Activated CD8-positive, alpha-beta memory T cell treated with anti-CD3 and anti-CD28 coated beads, Interleukin-2, amount 50 U/mL, for 48 hours (primary cell): Measurements from ENCODE around the gene MPV17L.
"Not testable (repeated sequence)": the region's sequence is repeated elsewhere in the genome, so short reads cannot be mapped to it uniquely, and the experiment has no call there.

ENCODE experiments used
- DNase-seq: peaks from one replicate; pipeline ENCODE4 v3.0.0-alpha.2; 2020

MPV17L gene

DNA sequence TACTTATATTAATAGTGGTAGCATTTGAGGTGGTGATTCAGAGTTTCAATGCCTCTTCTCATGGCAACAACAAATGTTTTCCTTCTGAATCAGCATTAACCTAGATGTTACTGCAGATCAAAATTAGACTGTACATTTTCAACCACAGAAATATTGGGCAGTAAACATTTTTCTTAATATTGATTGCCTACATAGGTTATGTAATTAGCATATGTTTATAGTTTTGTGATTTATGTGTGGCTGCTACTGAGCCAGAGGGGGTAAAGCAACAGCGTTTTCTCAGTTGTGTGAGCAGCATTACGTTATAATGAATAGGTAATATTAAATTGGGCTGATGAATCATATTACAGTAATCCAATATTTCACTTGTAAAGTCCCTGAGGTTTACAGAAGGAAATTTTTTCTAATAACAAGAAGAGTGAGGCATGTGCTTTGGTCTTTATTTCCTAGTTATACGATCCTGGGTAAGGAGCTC lies 20.0 kb downstream of the MPV17L start:
- DNase-seq = no peak

DNA sequence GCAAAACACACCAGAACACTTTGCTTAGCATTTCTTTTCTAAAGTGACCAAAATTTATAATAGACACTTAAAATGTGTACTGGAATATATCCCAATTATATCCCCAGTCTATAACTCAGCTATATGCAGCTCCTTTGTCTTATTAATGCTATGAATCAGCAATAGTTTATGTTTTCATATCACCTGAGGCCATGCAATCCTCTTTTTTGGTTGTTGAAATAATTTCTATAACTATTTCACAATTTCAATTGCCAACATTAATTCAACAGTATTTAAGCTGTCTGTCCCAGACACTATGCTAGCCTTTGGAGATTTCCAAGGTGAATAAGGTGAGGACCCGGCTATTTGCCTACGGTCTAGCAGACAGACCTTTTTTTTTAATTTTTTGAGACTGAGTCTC lies 21.6 kb downstream of the MPV17L start:
- DNase-seq = no peak

DNA sequence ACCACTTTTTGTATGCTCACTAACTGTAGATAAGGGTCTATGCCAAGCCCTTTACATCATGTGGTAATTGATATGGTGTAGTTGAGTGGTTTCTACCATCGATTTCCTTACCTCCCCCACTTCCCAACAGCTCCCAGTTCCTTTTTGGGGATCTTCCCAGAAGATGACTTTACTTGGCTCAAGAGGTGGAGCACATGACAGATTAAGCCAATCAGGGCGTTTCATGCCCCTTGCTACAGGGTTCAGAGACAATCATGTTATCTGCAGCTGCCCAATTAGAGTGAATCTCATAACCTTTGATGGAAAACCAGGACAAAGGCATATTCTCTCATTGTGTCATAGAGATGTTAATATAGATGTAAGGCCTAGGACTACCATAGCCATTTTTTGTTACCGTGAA lies 22.7 kb downstream of the MPV17L start:
- no peak for DNase-seq

DNA sequence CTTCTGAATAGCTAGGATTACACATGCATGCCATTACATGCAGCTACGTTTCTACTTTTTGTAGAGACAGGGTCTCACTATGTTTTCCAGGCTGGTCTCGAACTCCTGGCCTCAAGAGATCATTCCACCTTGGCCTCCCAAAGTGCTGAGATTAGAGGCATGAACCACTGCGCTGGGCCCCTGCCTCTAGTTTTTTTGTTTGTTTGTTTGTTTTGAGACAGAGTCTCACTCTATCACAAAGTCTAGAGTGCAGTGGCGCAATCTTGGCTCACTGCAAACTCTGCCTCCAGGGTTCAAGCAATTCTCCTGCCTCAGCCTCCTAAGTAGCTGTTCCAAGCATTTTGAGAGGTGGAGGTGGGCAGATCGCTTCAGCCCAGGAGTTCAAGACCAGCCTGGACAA lies 26.1 kb downstream of the MPV17L start:
- not testable (repeated sequence) for DNase-seq

DNA sequence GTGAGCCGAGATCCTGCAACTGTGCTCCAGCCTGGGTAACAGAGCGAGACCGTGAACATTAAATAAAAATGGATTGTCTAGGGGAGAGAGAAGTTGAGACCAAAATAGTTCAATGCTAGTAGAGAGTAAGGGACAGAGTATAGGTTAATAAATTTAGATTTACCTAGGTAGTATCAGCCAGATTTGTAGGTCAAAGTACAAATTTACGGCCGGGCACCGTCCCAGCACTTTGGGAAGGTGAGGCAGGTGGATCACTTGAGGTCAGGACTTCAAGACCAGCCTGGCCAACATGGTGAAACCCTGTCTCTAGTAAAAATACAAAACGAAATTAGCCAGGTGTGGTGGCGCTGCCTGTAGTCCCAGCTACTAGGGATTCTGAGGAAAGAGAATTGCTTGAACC lies 26.7 kb downstream of the MPV17L start:
- no peak for DNase-seq

DNA sequence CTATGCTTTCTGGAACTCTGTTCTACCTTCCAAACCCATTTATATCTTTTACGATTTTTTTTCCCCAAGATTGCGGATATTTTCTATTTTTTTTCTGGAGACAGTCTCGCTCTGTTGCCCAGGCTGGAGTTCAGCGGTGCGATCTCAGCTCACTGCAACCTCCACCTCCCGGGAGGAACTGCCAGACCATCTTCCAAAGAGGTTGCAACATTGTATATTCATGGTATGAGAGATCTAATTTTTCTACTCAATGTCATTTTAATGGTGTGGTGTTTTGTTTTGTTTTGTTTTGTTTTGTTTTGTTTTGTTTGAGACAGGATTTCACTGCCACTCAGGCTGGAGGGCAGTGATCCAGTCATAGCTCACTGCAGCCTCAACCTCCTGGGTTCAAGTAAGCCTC lies 30.3 kb downstream of the MPV17L start:
- DNase-seq = no peak

DNA sequence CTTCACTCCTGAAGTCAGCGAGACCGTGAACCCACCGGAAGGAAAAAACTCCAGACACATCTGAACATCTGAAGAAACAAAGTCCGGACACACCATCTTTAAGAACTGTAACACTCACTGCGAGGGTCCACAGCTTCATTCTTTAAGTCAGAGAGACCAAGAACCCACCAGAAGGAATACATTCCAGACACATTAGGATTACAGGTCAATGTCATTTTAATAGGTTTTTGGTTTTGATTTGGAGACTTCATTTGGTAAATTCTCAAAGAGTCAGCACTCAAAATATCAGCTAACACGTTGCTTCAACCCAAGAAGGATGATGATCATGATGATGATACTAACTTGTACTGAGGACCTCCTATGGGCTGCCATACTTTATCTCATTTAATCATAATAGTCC lies 31.2 kb downstream of the MPV17L start:
- no peak for DNase-seq

DNA sequence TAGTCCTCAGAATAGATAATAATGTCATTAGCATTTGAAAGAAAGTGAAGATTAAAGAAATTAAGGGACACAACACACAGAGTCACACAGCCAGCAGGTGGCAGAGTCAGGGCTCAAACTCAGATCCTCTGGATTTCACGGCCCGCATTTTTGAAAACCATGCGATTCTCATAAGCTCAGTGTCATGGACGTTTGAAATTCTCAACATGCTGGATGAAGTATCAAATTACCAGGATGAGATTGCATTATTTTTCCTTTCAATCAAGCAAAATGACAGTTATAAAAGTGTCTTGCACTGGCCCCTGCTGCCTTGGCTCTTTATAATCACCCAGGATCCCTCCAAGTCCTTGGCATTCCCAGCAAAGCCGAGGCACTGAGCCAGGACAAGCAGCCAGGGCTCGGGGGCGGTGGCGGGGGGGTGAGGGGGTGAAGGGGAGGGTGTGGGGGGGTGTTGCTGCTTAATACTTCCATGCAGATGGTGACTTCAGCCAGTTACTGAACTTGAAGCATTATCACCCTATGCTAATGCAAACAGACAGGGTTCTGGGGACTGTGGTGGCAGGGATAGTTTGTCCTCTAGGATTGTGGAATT lies 32.2 kb downstream of the MPV17L start:
- peak; percentile 63 for DNase-seq

DNA sequence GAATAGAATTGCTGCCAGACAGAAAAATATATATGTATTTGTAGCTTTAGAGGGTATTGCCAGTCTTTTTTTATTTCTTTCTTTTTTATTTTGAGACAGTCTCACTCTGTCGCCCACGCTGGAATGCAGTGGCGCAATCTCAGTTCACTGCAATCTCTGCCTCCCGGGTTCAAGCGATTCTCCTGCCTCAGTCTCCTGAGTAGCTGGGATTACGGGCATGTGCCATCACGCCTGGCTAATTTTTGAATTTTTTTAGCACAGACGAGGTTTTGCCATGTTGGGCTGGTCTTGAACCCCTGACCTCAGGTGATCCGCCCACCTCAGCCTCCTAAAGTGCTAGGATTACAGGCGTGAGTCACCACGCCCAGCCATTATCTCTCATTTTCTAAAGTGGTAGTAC lies 35.3 kb downstream of the MPV17L start:
- DNase-seq = not testable (repeated sequence)

DNA sequence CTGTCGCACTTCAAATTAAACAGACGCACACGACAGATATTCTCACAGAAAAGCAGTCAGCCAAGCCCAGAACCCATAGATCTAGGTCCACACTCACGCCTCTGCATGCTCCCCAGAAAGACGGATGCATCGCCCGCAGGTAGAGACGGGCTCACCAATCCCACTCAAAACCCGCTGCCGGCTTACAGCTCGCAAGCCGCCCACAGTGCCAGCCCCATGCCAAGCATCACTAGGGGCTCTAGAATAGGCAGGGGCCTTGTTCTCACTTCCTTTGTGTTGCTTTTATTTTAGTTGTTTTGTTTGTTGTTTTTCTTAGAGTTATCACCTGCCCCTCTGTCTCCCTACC lies 38.5 kb downstream of the MPV17L start:
- DNase-seq = no peak

DNA sequence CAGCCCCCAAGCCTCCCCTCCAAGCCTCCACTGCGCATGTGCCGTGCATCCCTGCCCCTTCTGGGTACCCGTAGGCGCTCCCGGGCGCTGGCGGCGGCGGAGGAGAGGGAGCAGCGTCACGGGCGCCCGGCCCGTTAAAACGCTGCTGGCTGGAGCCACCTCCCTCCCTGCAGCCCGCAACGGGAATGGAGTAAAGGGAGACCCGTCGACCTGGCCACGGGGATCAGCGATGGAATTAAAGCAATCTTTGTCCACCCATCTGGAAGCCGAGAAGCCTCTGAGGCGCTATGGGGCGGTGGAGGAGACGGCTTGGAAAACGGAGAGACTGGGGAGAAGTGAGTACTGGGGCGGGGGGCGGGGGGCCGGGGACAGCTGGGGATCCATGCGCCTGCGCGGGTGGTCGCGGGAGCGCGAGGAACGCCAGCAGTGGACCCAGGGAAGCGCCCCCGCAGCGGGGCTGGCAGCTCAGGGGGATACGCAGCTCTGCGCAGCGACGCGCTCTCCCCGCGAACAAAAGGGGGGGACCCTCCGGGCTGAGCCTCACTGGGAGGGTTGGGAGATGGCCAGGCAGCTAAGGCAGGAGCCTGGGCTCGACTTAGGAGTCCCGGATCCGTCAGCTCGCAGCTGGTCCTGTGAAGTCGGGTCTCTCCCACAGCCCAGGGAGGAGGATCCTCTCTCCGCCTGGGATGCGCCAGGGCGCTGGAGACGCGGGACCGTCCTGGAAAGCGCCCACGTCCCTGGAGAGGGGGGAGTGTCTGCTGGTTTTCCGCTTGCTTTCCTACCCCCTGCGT lies 39.1 kb downstream of the MPV17L start, which contains the start of gene BMERB1:
BMERB1 (plus strand) TSS at position 164 of the 791 bp plus-strand sequence; CDS start at position 230, 66 bp downstream.
- DNase-seq = peak; percentile 88

DNA sequence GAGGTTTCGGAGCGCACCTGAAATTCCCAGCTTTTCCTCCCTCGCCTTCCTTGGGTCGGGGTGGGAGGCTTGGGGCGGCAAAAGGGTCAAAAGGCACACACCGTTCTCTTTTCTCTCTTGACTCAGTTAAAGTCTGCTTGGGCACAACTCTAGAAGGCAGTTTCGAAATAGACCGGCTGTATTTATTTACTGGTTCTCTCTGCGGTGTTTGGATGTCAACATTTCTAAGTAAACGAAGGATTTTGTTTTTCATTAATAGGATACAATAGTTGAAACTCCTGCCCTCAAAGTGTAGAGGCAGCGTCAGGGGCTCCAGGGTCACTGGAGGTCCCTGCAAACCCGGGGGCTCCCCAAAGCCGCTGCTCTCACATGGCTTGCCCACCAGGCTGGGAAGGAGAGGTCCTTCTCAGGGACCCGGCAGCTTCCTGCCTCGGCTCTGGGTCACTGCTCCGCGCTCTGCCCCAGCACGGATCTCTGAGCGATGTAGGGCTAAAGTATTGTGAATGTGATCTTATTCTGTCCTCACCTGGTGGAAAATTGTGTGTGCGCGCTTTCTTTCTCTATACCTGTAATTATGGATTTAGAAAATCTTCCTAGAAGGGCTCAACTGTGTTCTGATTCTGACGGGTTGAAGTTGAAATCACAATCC lies 39.8 kb downstream of the MPV17L start:
- DNase-seq = peak; percentile 53

DNA sequence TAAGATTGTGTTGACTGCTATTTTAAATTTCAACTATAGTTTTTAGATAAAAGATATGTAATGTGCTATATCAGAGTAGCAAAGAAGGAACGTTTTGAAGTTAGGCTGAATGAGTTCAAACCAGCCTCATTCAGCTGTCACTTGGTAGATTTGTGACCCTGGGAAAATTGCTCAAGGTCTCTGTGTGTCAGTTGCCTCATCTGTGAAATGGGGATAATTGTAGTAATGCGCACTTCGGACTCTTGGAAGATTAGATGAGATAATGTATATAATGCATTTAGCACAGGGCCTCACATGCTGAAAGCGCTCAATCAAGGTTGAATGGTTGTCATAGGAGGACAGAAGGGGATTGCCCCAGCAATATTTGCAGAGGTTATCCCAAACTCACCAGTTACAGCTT lies 43.5 kb downstream of the MPV17L start:
- DNase-seq = no peak

DNA sequence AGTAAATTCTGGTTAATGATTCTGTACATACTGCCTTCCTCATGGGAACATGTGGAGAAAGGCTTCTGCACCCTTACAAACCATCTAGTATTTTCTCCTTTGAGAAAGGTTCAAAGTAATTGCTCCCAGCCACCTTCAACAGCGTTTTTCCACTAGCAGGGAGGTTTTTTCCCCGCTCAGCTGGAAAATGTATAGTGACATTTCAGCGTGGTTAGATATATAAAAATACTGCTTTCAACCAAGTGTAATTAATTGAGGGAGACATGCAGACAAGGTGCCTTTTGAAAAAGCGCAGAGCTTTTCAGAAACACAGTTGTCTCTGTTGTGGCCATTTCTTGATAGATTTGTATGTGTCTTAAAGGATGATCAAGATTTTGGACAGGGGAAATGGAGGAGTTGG lies 44.0 kb downstream of the MPV17L start:
- DNase-seq = no peak

DNA sequence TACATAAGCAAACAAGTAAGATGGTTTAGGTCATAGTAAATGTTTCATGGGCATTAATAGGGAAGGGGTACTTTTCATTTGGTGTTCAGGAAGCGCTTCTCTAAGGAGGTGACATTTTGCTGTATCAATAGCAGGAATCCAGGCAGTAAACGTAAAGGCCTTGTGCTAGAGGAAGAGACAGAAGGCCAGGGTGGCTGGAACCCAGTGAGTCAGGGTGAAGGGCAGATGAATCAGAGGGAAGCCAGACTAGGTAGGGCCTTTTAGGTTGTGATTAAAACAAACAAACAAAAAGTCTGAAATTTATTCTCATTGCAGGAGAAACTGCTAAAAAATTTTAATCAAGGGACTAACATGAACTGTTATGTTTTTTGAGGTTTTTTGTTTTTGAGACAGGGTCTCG lies 45.3 kb downstream of the MPV17L start:
- no peak for DNase-seq

DNA sequence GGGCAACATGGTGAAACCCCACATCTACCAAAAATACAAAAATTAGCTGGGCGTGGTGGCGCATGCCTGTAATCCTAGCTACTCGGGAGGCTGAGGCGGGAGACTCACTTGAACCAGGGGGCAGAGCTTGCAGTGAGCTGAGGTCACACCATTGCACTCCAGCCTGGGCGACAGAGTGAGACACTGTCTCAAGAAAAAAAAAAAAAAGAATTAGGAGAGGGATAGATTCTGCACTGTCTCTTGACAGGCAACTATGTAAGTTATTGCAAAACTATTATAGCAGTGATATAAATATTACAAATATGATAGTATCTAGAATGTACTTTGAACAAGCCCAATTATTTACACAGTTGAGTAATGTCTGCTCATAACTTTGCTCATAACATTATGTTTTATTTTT lies 46.6 kb downstream of the MPV17L start:
- DNase-seq = not testable (repeated sequence)

DNA sequence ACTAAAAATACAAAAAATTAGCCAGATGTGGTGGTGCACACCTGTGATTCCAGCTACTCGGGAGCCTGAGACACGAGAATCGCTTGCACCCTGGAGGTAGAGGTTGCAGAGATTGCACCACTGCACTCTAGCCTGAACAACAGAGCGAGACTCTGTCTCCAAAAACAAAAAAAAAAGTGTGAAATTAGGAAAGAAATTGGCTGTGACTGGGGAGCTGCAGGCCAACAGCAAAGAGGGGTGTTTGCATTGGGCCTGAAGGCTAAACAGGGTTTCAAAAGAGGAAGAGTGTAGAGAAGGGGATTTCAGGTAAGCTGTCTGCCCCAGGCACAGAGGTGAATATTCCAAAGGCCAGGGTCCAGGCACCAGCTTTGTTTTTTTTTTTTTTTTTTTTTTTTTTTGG lies 48.2 kb downstream of the MPV17L start:
- no peak for DNase-seq

DNA sequence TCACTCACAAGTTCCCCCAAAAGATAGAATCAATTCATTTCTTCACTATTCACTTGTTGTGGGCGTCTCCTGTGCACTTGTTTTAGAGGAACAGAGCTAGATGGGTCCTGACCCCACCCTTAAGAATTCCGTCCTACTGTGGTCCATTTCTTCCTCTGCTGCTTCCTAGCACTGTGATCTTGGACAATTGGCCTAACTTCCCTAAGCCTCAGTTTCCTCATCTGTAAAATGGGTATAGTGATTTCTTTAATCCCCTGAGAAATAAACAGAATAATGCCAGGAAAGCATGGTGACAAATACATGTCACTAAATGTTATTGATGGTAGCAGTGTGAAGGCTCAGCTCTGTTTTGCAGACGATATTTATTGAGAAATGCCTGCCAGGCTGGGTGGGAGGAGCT lies 48.7 kb downstream of the MPV17L start:
- DNase-seq = no peak

DNA sequence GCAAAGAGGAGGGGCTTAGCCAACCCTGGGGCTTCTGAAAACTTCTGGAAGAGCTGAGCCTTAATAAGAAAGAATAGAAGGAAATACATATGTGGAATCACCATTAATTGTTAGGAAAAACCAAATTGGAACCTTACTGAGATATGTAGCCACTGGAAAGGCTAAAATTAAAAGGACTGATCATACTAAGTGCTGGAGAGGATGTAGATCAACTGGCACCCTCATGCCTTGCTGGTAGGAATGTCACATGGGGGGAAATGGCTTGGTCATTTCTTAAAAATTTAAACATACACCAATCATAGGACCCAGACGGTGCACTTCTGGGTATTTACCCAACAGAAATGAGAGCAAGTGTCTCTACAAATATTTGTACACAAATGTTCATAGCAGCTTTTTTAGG lies 49.9 kb downstream of the MPV17L start:
- no peak for DNase-seq

DNA sequence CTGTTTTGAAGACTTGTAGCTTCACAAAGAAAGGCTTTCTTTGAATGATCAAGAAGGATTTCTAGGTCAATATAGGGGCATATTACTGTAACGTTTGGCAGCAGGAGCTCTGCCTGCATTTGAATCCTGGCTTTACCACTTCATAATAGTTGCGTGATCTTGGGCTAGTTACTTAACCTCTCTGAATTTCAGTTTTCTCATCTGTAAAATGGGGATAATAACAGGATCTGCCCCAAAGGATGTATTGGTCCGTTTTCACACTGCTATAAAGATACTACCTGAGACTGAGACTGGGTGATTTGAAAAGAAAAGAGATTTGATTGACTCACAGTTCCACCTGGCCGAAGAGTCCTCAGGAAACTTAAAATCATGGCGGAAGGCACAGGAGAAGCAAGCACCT lies 51.3 kb downstream of the MPV17L start:
- no peak for DNase-seq

DNA sequence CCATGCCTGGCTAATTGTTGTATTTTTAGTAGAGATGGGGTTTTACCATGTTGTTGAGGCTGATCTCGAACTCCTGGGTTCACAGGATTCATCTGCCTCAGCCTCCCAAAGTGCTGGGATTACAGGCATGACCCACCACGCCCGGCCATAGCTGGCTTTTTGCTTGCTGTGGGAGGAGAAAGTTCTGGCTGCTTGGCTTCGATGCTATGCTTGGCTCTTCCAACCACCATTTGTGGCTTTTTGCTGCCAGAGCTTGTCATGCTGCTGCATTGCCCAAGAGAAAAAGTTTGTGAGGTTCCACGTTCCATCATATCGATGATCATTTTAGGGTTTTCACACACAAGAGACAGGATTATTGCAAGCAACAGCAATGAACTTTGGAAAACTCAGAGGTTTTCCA lies 55.1 kb downstream of the MPV17L start:
- peak; percentile 15 for DNase-seq

DNA sequence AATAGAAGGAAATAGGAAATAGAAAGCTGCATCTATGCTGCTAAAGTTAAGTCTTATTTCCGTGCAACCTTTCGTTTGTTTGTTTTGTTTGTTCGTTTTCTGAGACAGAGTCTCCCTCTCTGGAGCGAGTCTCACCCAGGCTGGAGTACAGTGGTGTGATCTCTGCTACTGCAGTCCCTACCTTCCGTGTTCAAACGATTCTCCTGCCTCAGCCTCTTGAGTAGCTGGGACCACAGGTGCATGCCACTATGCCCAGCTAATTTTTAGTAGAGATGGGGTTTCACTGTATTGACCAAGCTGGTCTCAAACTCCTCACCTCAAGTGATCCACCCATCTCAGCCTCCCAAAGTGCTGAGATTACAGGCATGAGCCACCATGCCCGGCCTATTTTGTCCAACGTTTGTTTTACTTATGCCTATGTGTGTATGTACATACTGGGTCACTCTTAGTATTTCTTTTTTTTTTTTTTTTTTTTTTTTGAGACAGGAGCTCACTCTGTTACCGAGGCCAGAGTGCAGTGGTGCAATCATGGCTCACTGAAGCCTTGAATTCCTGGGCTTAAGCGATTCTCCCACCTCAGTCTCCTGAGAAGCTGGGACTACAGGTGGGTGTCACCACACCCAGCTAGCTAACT lies 55.7 kb downstream of the MPV17L start:
- DNase-seq = peak; percentile 8

DNA sequence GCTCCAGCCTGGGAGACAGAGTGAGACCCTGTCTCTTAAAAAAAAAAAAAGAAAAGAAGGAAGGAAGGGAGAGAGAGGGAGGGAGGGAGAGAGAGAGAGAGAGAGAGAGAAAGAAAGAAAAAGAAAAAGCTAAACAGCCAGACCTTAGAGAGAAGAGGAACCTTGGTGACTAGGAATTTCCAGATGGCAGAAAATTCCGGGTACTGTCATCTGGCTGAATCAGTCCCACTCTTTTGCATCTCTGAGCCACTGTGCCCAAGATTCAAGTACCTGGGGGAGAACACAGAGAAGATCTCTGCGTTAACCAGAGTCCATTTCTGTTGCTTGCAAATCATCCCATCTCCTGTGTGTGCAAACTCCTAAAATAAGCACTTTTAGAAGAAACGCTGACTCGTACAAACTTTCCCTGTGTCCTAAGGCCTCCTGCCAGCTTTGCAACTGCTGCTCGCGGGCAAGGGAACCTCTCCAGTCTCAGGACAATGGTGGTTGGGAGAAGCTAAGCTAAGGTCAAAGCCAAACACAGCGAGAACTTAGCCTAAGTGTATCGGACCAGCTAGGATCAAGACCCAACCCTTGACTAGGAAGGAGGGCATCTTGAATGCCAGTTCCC lies 56.8 kb downstream of the MPV17L start:
- no peak for DNase-seq
